GM18868 (cell line): ENCODE results near the gene TRRAP.
"Not testable (repeated sequence)": the region's sequence is repeated elsewhere in the genome, so short reads cannot be mapped to it uniquely, and the experiment has no call there.

Experiments
- ATAC-seq: cut with Tn5 transposase; IDR thresholded peaks from one replicate; pipeline ENCODE4 v1.9.1; 2021; ENCODE audit warnings: mild to moderate bottlenecking, moderate library complexity; ENCODE audit not compliant: unreplicated experiment

The TRRAP gene

GRCh38 chr7:99044858-99045257, 166.5 kb downstream of the TRRAP start:
- not testable (repeated sequence) for ATAC-seq

GRCh38 chr7:99046262-99046661, 167.9 kb downstream of the TRRAP start:
- ATAC-seq: not testable (repeated sequence)

GRCh38 chr7:99046722-99047121, 168.4 kb downstream of the TRRAP start:
- no peak for ATAC-seq

- ATAC-seq: no peak
Measured at GRCh38 chr7:99047526-99048077, 169.3 kb downstream of the TRRAP start.

GRCh38 chr7:99050971-99051370, 172.6 kb downstream of the TRRAP start:
- ATAC-seq: no peak

GRCh38 chr7:99054781-99055180, 176.4 kb downstream of the TRRAP start:
- ATAC-seq: no peak

- ATAC-seq: no peak
Measured at GRCh38 chr7:99061001-99061776, 182.9 kb downstream of the TRRAP start.
